Peyer's patch (tissue), 4 donors: ENCODE measurements around the gene PPP2R5B. TPM values are rescaled to one million over a fixed set of nuclear protein-coding genes. Genes with fewer than 3 reads are reported as not detected.

ENCODE experiments used
- DNase-seq, 3 donors: peaks; one replicate each; pipeline ENCODE4 v3.0.0-alpha.2; 2017 to 2019
- H3K27ac ChIP-seq, 4 donors: fragments of 200-600 bp; sonication (generic); one replicate each; pipeline ENCODE4 v1.5.1; 2016 to 2019
- H3K27me3 ChIP-seq, 2 donors: fragments of 200-600 bp; sonication (generic); one replicate each; pipeline ENCODE4 v1.5.1; 2019
- H3K36me3 ChIP-seq, 3 donors: fragments of 200-600 bp; sonication (generic); one replicate each; pipeline ENCODE4 v1.5.1; 2016 to 2019
- H3K4me1 ChIP-seq, 4 donors: fragments of 200-600 bp; sonication (generic); one replicate each; pipeline ENCODE4 v1.5.1; 2016 to 2019
- H3K4me3 ChIP-seq, 4 donors: fragments of 200-600 bp; sonication (generic); 1 replicate in 3 of 4; 2 replicates in 1 of 4; pipeline ENCODE4 v1.5.1; 2016 to 2019; ENCODE audit warnings: mild to moderate bottlenecking in 1 of 4
- H3K9me3 ChIP-seq, 4 donors: fragments of 200-600 bp; sonication (generic); one replicate each; pipeline ENCODE4 v1.5.1; 2016 to 2019; ENCODE audit warnings: mild to moderate bottlenecking in 1 of 4
- POLR2A ChIP-seq, 2 donors: fragments of 450-650 bp; IDR thresholded peaks; one replicate each; pipeline ENCODE4 v1.5.1; 2017; ENCODE audit warnings: antibody characterized with exemption in 2 of 2, mild to moderate bottlenecking in 2 of 2, moderate library complexity in 2 of 2
- total RNA-seq, 4 donors: library from RNA; depleted of rRNA; stranded (reverse); fragments of >200 nt; gene quantifications; one replicate each; pipeline ENCODE4 v1.1.0, GENCODE V29; 2016
- TF ChIP-seq, protein P1 (sequence below), 6 experiments: fragments of 450-650 bp in 4 of 6; fragments of 200-600 bp in 2 of 6; sonication (generic) in 1 of 6; IDR thresholded peaks; one replicate each; pipeline ENCODE4 v1.5.1; 2017 to 2019; ENCODE audit warnings: antibody characterized with exemption in 6 of 6, mild to moderate bottlenecking in 3 of 6, moderate library complexity in 1 of 6

Gene PPP2R5B
- total RNA-seq, 4 donors from 2014 or later, result 20.0 to 46.2 (median 22.5) TPM

- TF ChIP-seq, protein P1, sequence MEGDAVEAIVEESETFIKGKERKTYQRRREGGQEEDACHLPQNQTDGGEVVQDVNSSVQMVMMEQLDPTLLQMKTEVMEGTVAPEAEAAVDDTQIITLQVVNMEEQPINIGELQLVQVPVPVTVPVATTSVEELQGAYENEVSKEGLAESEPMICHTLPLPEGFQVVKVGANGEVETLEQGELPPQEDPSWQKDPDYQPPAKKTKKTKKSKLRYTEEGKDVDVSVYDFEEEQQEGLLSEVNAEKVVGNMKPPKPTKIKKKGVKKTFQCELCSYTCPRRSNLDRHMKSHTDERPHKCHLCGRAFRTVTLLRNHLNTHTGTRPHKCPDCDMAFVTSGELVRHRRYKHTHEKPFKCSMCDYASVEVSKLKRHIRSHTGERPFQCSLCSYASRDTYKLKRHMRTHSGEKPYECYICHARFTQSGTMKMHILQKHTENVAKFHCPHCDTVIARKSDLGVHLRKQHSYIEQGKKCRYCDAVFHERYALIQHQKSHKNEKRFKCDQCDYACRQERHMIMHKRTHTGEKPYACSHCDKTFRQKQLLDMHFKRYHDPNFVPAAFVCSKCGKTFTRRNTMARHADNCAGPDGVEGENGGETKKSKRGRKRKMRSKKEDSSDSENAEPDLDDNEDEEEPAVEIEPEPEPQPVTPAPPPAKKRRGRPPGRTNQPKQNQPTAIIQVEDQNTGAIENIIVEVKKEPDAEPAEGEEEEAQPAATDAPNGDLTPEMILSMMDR (IDR thresholded peaks at IDR 0.05), result no peak
- TF ChIP-seq POLR2A (IDR thresholded peaks at IDR 0.05), result no peak
- Histone ChIP-seq H3K4me1 (peaks cover 0 to 20% (median 15%) of the 10 kb centered on the region in 4 donors), H3K27ac (no peak overlapping the region), H3K4me3 (no peak overlapping the region), H3K27me3 (no peaks in the 10 kb centered on the region), H3K36me3 (peaks cover 0 to 42% (median 0%) of the 10 kb centered on the region in 3 donors), H3K9me3 (no peaks in the 10 kb centered on the region)
- no peak for DNase-seq
Observed at GRCh38 chr11:64926689-64927088, 2.2 kb downstream of the PPP2R5B start.

GRCh38 chr11:64928957-64929356 is 4.5 kb downstream of the PPP2R5B start:
- no peak for TF ChIP-seq POLR2A (IDR thresholded peaks at IDR 0.05)
- TF ChIP-seq, protein P1 (IDR thresholded peaks at IDR 0.05), result no peak
- H3K4me1 ChIP-seq, result peaks cover 0 to 19% (median 10%) of the 10 kb centered on the region in 4 donors
- no peak overlapping the region for H3K27ac ChIP-seq
- H3K27me3 ChIP-seq, result no peaks in the 10 kb centered on the region
- no peak overlapping the region for H3K4me3 ChIP-seq
- no peaks in the 10 kb centered on the region for H3K9me3 ChIP-seq
- DNase-seq, result no peak
- peaks cover 0 to 64% (median 0%) of the 10 kb centered on the region in 3 donors for H3K36me3 ChIP-seq

GRCh38 chr11:64929625-64930024 is 5.1 kb downstream of the PPP2R5B start:
- H3K36me3 ChIP-seq, result peaks cover 0 to 64% (median 0%) of the 10 kb centered on the region in 3 donors
- no peaks in the 10 kb centered on the region for H3K27me3 ChIP-seq
- no peak for DNase-seq
- TF ChIP-seq POLR2A (IDR thresholded peaks at IDR 0.05), result no peak
- TF ChIP-seq, protein P1 (IDR thresholded peaks at IDR 0.05), result no peak
- no peak overlapping the region for H3K27ac ChIP-seq
- peaks cover 0 to 13% (median 10%) of the 10 kb centered on the region in 4 donors for H3K4me1 ChIP-seq
- H3K9me3 ChIP-seq, result no peaks in the 10 kb centered on the region
- no peak overlapping the region for H3K4me3 ChIP-seq

DNA sequence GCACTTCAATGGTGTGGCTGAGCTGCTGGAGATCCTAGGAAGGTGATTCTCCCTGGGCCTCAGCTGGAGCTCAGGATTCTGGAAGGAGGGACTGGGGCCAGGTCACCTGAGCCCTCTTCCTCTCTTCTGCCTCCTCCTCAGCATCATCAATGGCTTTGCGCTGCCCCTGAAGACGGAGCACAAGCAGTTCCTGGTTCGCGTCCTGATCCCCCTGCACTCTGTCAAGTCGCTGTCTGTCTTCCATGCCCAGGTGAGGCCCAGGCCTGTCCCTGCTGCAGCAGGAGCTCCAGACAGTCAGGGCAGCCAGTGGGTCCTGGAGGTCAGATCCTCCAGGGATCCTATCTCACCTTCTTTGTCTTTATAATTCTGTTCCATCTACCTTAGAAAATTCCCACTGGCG is 5.9 kb downstream of the PPP2R5B start:
- Histone ChIP-seq H3K36me3 (peaks cover 0 to 64% (median 0%) of the 10 kb centered on the region in 3 donors), H3K27me3 (no peaks in the 10 kb centered on the region), H3K4me3 (no peak overlapping the region), H3K27ac (no peak overlapping the region), H3K9me3 (no peaks in the 10 kb centered on the region), H3K4me1 (peaks cover 0 to 11% (median 8%) of the 10 kb centered on the region in 4 donors)
- TF ChIP-seq POLR2A (IDR thresholded peaks at IDR 0.05), result no peak
- TF ChIP-seq, protein P1 (IDR thresholded peaks at IDR 0.05), result no peak
- no peak for DNase-seq

GRCh38 chr11:64931290-64931689 is 6.8 kb downstream of the PPP2R5B start:
- H3K9me3 ChIP-seq, result no peaks in the 10 kb centered on the region
- no peaks in the 10 kb centered on the region for H3K27me3 ChIP-seq
- H3K4me1 ChIP-seq, result peaks cover 0 to 2% (median under 1%) of the 10 kb centered on the region in 4 donors
- peaks cover 0 to 64% (median 0%) of the 10 kb centered on the region in 3 donors for H3K36me3 ChIP-seq
- TF ChIP-seq, protein P1 (IDR thresholded peaks at IDR 0.05), result no peak
- TF ChIP-seq POLR2A (IDR thresholded peaks at IDR 0.05), result no peak
- no peak overlapping the region for H3K4me3 ChIP-seq
- DNase-seq, result no peak
- no peak overlapping the region for H3K27ac ChIP-seq

- no peak for DNase-seq
- no peaks in the 10 kb centered on the region for H3K9me3 ChIP-seq
- H3K27me3 ChIP-seq, result no peaks in the 10 kb centered on the region
- H3K4me1 ChIP-seq, result no peaks in the 10 kb centered on the region
- H3K27ac ChIP-seq, result no peak overlapping the region
- H3K36me3 ChIP-seq, result peaks cover 0 to 58% (median 0%) of the 10 kb centered on the region in 3 donors
- TF ChIP-seq, protein P1 (IDR thresholded peaks at IDR 0.05), result no peak
- no peak for TF ChIP-seq POLR2A (IDR thresholded peaks at IDR 0.05)
- no peak overlapping the region for H3K4me3 ChIP-seq
Observed at GRCh38 chr11:64932324-64932723, 7.8 kb downstream of the PPP2R5B start.
